Breast epithelium (tissue), 3 donors: ENCODE measurements around the gene AZU1.

Source experiments
- CTCF ChIP-seq, 3 donors: fragments of 450-650 bp; IDR thresholded peaks; one replicate each; pipeline ENCODE4 v1.5.1; 2016 to 2017; ENCODE audit warnings: antibody characterized with exemption in 3 of 3, mild to moderate bottlenecking in 3 of 3, moderate library complexity in 3 of 3
- POLR2A ChIP-seq: fragments of 450-650 bp; IDR thresholded peaks from one replicate; pipeline ENCODE4 v1.6.1; 2016; ENCODE audit warnings: antibody characterized with exemption, mild to moderate bottlenecking, moderate library complexity
- POLR2AphosphoS5 ChIP-seq, 3 donors: sonication (generic); formaldehyde crosslinking; IDR thresholded peaks; one replicate each; pipeline ENCODE4 v1.6.1; 2017; ENCODE audit warnings: antibody characterized with exemption in 3 of 3

- TF ChIP-seq CTCF (IDR thresholded peaks at IDR 0.05) (no peak), POLR2AphosphoS5 (IDR thresholded peaks at IDR 0.05) (no peak), POLR2A (no peak)
Observed at GRCh38 chr19:875265-875879, 47.7 kb downstream of the AZU1 start.
